Stomach (tissue), 9 donors: Measurements from ENCODE around the gene SPEN. TPM values are rescaled to one million over a fixed set of nuclear protein-coding genes. Genes with fewer than 3 reads are reported as not detected.

Experiments used
- DNase-seq, 2 donors: peaks; one replicate each; pipeline versions ENCODE4 v3.0.0 to v3.0.0-alpha.2; 2013 to 2019
- H3K27ac ChIP-seq, 5 donors: fragments of 200-600 bp in 4 of 5; sonication (generic) in 4 of 5; one replicate each; pipeline ENCODE4 v1.5.1; 2013 to 2019; ENCODE audit warnings: mild to moderate bottlenecking in 1 of 5, moderate library complexity in 1 of 5
- H3K27me3 ChIP-seq, 3 donors: fragments of 200-600 bp; sonication (generic); one replicate each; pipeline ENCODE4 v1.5.1; 2017 to 2019; ENCODE audit warnings: mixed run types in 1 of 3
- H3K36me3 ChIP-seq, 4 donors: fragments of 200-600 bp; sonication (generic); 1 replicate in 3 of 4; 2 replicates in 1 of 4; pipeline ENCODE4 v1.5.1; 2016 to 2019
- H3K4me1 ChIP-seq, 4 donors: fragments of 200-600 bp; sonication (generic); one replicate each; pipeline ENCODE4 v1.5.1; 2016 to 2019
- H3K4me3 ChIP-seq, 4 donors: fragments of 200-600 bp; sonication (generic) in 3 of 4; one replicate each; pipeline ENCODE4 v1.5.1; 2016 to 2019; ENCODE audit warnings: mild to moderate bottlenecking in 1 of 4
- H3K9me3 ChIP-seq, 4 donors: fragments of 200-600 bp; sonication (generic); one replicate each; pipeline ENCODE4 v1.5.1; 2016 to 2019
- CTCF ChIP-seq, 7 experiments: fragments of 450-650 bp in 4 of 7; fragments of 200-600 bp in 3 of 7; sonication (generic) in 3 of 7; IDR thresholded peaks; one replicate each; pipeline ENCODE4 v1.5.1; 2016 to 2019; ENCODE audit warnings: antibody characterized with exemption in 7 of 7, control low read depth in 2 of 7, mild to moderate bottlenecking in 1 of 7
- EP300 ChIP-seq: sonication (generic); formaldehyde crosslinking; IDR thresholded peaks from one replicate; pipeline ENCODE4 v1.6.1; 2017; ENCODE audit warnings: antibody characterized with exemption
- POLR2A ChIP-seq, 4 donors: fragments of 450-650 bp; IDR thresholded peaks; one replicate each; pipeline ENCODE4 v1.6.1; 2016; ENCODE audit warnings: antibody characterized with exemption in 4 of 4, control low read depth in 2 of 4, mild to moderate bottlenecking in 1 of 4, moderate library complexity in 1 of 4
- POLR2AphosphoS5 ChIP-seq, 3 donors: sonication (generic); formaldehyde crosslinking; IDR thresholded peaks; one replicate each; pipeline ENCODE4 v1.6.1; 2016; ENCODE audit warnings: antibody characterized with exemption in 3 of 3
- WGBS, 5 donors: extraction: QIAGEN DNeasy Blood & Tissue Kit in 3 of 5; methylation state at CpG; one replicate each; pipeline versions ENCODE4 v1.1.5 to v1.1.7; 2013 to 2018; 5-methylcytosine and 5-hydroxymethylcytosine counted together
- intact Hi-C: fragments of 100-400 bp; cut with DNase I; formaldehyde crosslinking; loops from one replicate; pipeline ENCODE4 v1.15.1; 2023; ENCODE audit warnings: low total_unique reads
- polyA plus RNA-seq, 3 donors: library from polyadenylated mRNA; stranded (reverse); fragments of 200-250 nt; gene quantifications; one replicate each; pipeline ENCODE4 v1.2.3, GENCODE V29; 2013
- total RNA-seq, 5 donors: library from RNA; depleted of rRNA; stranded (reverse); fragments of >200 nt; gene quantifications; one replicate each; pipeline versions ENCODE4 v1.1.0 to v1.2.3, GENCODE V29; 2014 to 2016
- donor health status: healthy with polysubstance abuse.
- donor health status: Bipolar disorder and iron deficiency.
- donor health status: healthy.

Gene SPEN
- total and polyA plus RNA-seq, 8 donors, result 5.6 to 114 (median 28.8) TPM

GRCh38 chr1:15876357-15877055 is 29.0 kb downstream of the SPEN start:
- peaks cover 0 to 54% (median 39%) of the 10 kb centered on the region in 4 donors for H3K36me3 ChIP-seq
- no peak overlapping the region for H3K4me3 ChIP-seq
- peaks cover 0 to 46% (median 5%) of the 10 kb centered on the region in 4 donors for H3K4me1 ChIP-seq
- TF ChIP-seq CTCF (IDR thresholded peaks at IDR 0.05) (no peak), POLR2A (IDR thresholded peaks at IDR 0.05) (no peak), EP300 (no peak), POLR2AphosphoS5 (IDR thresholded peaks at IDR 0.05) (no peak)
- DNase-seq, result peak in 1 of 2 donors; percentile 18
- H3K27me3 ChIP-seq, result no peaks in the 10 kb centered on the region
- 85 to 89% (median 86%) methylated on average over 12 of the region's 12 CpGs for WGBS, 5 donors
- H3K27ac ChIP-seq, result no peak overlapping the region
- H3K9me3 ChIP-seq, result no peaks in the 10 kb centered on the region
- intact Hi-C loops, result no loop called here

GRCh38 chr1:15881961-15882360 is 34.5 kb downstream of the SPEN start:
- TF ChIP-seq EP300 (no peak), POLR2A (IDR thresholded peaks at IDR 0.05) (no peak), CTCF (IDR thresholded peaks at IDR 0.05) (no peak), POLR2AphosphoS5 (IDR thresholded peaks at IDR 0.05) (no peak)
- intact Hi-C loops, result no loop called here
- H3K27me3 ChIP-seq, result no peaks in the 10 kb centered on the region

GRCh38 chr1:15882665-15883064 is 35.2 kb downstream of the SPEN start:
- Histone ChIP-seq H3K4me1 (peaks cover 28 to 69% (median 44%) of the 10 kb centered on the region in 4 donors), H3K9me3 (no peaks in the 10 kb centered on the region), H3K27me3 (no peaks in the 10 kb centered on the region), H3K4me3 (no peak overlapping the region), H3K27ac (peak overlapping the region in 1 of 5 donors; percentile 36), H3K36me3 (peaks cover 0 to 16% (median 5%) of the 10 kb centered on the region in 4 donors)
- WGBS, 5 donors, result 96 to 100% (median 97%) methylated on average over 2 of the region's 2 CpGs
- TF ChIP-seq POLR2A (IDR thresholded peaks at IDR 0.05), result no peak
- TF ChIP-seq EP300, result no peak
- TF ChIP-seq POLR2AphosphoS5 (IDR thresholded peaks at IDR 0.05), result no peak
- no peak for TF ChIP-seq CTCF (IDR thresholded peaks at IDR 0.05)
- DNase-seq, result no peak
- intact Hi-C loops, result no loop called here

More at GRCh38 chr1:15881961-15882360, 34.5 kb downstream of the SPEN start:
- Histone ChIP-seq H3K9me3 (no peaks in the 10 kb centered on the region), H3K4me1 (peaks cover 22 to 64% (median 40%) of the 10 kb centered on the region in 4 donors), H3K4me3 (no peak overlapping the region), H3K27ac (no peak overlapping the region), H3K36me3 (peaks cover 0 to 20% (median 9%) of the 10 kb centered on the region in 4 donors)
- WGBS, 5 donors, result 90 to 95% (median 94%) methylated on average over 5 of the region's 5 CpGs
- DNase-seq, result no peak

- H3K36me3 ChIP-seq, result peaks cover 0 to 16% (median 5%) of the 10 kb centered on the region in 4 donors
- H3K4me1 ChIP-seq, result peaks cover 28 to 76% (median 48%) of the 10 kb centered on the region in 4 donors
- DNase-seq, result no peak
- no peaks in the 10 kb centered on the region for H3K9me3 ChIP-seq
- H3K4me3 ChIP-seq, result no peak overlapping the region
- H3K27me3 ChIP-seq, result no peaks in the 10 kb centered on the region
- TF ChIP-seq POLR2AphosphoS5 (IDR thresholded peaks at IDR 0.05) (no peak), EP300 (no peak), CTCF (IDR thresholded peaks at IDR 0.05) (no peak), POLR2A (IDR thresholded peaks at IDR 0.05) (no peak)
- H3K27ac ChIP-seq, result peak overlapping the region in 1 of 5 donors; percentile 36
- 71 to 78% (median 75%) methylated on average over 6 of the region's 6 CpGs for WGBS, 5 donors
- intact Hi-C loops, result no loop called here
Observed at GRCh38 chr1:15883326-15883725, 35.8 kb downstream of the SPEN start.
